ENCODE measurements around the gene SLC12A5.

SLC12A5 gene

GRCh38 chr20:46051556-46052308 lies 22.7 kb downstream of the SLC12A5 start:
- no peak for DNase-seq (ENCODE audit: extremely low read depth, low read depth)
- no peak overlapping the region for H3K4me3 ChIP-seq (replicated peaks; ENCODE audit: low read depth, low read length)
- no peak for TF ChIP-seq CTCF (IDR thresholded peaks at IDR 0.05; ENCODE audit: low read depth, low read length, missing control alignments)

DNA sequence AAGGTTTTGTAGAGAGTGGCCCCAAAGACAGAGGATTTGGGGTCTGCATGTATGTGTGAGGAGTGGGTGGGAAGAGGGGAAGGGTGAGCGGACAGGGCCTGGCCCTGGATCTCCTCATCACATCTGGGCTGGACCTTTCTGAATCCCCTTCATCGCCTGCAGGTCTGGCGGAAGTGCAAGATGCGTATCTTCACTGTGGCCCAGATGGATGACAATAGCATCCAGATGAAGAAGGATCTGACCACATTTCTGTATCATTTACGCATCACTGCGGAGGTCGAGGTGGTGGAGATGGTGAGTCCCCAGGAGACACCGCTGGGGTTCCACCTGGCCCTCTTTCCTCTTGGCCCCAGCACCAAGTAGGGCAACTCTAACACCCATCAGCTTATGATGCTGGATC lies 24.4 kb downstream of the SLC12A5 start:
- H3K4me3 ChIP-seq (replicated peaks; ENCODE audit: low read depth, low read length) = no peak overlapping the region
- TF ChIP-seq CTCF (IDR thresholded peaks at IDR 0.05; ENCODE audit: low read depth, low read length, missing control alignments) = no peak
- DNase-seq (ENCODE audit: extremely low read depth, low read depth) = no peak

DNA sequence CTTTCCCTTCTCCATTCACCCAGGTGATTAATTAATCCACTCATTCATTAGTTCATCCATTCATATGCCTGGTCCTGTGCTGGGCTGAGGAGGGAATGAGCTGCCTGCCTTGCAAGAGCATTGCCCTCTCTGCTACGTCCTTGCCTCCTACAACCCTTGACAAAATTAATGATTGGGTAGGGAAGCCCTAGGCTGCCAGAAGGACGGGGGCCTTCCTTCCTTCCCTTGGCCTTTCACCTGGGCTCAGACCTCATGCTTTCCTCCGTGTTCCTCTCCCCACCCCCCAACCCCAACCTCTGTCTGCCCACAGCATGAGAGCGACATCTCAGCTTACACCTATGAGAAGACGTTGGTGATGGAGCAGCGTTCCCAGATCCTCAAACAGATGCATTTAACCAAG lies 25.6 kb downstream of the SLC12A5 start:
- no peak for TF ChIP-seq CTCF (IDR thresholded peaks at IDR 0.05; ENCODE audit: low read depth, low read length, missing control alignments)
- DNase-seq (ENCODE audit: extremely low read depth, low read depth) = no peak
- no peak overlapping the region for H3K4me3 ChIP-seq (replicated peaks; ENCODE audit: low read depth, low read length)

GRCh38 chr20:46055269-46055668 lies 26.3 kb downstream of the SLC12A5 start:
- H3K4me3 ChIP-seq (replicated peaks; ENCODE audit: low read depth, low read length) = no peak overlapping the region
- TF ChIP-seq CTCF (IDR thresholded peaks at IDR 0.05; ENCODE audit: low read depth, low read length, missing control alignments) = no peak
- no peak for DNase-seq (ENCODE audit: extremely low read depth, low read depth)

GRCh38 chr20:46056027-46056833 lies 27.2 kb downstream of the SLC12A5 start:
- no peak for DNase-seq (ENCODE audit: extremely low read depth, low read depth)
- no peak overlapping the region for H3K4me3 ChIP-seq (replicated peaks; ENCODE audit: low read depth, low read length)
- TF ChIP-seq CTCF (IDR thresholded peaks at IDR 0.05; ENCODE audit: low read depth, low read length, missing control alignments) = no peak

- no peak for TF ChIP-seq CTCF (IDR thresholded peaks at IDR 0.05; ENCODE audit: low read depth, low read length, missing control alignments)
- no peak for DNase-seq (ENCODE audit: extremely low read depth, low read depth)
- H3K4me3 ChIP-seq (replicated peaks; ENCODE audit: low read depth, low read length) = no peak overlapping the region
Measured at GRCh38 chr20:46056970-46057855, 28.2 kb downstream of the SLC12A5 start.

All from HFF-Myc (cell line).